Measurements from ENCODE around the gene FRRS1. TPM values are rescaled to one million over a fixed set of nuclear protein-coding genes. Genes with fewer than 3 reads are reported as not detected.

FRRS1 gene
- total RNA-seq, 4 donors from 2014 or later: 6.9 to 17.0 (median 11.9) TPM

DNA sequence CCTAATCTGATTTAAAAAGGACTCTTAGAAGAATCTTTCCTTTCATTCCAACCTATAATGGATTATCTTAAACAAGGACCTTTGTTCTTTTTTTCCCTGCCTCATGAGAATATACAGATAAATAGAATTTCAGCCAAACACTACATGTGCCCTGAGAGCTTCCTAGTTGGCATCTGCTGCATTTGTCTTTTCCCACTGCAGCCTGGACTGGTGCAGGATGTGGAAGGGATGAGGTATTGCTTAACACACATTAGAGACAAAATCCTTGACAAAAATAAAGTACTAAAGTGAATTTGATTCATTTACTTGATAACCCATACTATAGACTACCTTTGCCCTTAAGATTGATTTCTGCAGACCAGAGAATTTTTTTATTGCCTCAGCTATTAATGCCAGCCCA is 61.0 kb downstream of the FRRS1 start:
- H3K27me3 ChIP-seq: no peaks in the 10 kb centered on the region
- TF ChIP-seq POLR2A (IDR thresholded peaks at IDR 0.05): no peak
- TF ChIP-seq, protein P1, sequence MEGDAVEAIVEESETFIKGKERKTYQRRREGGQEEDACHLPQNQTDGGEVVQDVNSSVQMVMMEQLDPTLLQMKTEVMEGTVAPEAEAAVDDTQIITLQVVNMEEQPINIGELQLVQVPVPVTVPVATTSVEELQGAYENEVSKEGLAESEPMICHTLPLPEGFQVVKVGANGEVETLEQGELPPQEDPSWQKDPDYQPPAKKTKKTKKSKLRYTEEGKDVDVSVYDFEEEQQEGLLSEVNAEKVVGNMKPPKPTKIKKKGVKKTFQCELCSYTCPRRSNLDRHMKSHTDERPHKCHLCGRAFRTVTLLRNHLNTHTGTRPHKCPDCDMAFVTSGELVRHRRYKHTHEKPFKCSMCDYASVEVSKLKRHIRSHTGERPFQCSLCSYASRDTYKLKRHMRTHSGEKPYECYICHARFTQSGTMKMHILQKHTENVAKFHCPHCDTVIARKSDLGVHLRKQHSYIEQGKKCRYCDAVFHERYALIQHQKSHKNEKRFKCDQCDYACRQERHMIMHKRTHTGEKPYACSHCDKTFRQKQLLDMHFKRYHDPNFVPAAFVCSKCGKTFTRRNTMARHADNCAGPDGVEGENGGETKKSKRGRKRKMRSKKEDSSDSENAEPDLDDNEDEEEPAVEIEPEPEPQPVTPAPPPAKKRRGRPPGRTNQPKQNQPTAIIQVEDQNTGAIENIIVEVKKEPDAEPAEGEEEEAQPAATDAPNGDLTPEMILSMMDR (IDR thresholded peaks at IDR 0.05): no peak
- no peaks in the 10 kb centered on the region for H3K4me1 ChIP-seq
- peaks cover 0 to 4% (median 0%) of the 10 kb centered on the region in 3 donors for H3K36me3 ChIP-seq
- no peaks in the 10 kb centered on the region for H3K9me3 ChIP-seq
- no peak overlapping the region for H3K4me3 ChIP-seq
- no peak overlapping the region for H3K27ac ChIP-seq
- DNase-seq: no peak

- no peak for DNase-seq
- H3K27ac ChIP-seq: no peak overlapping the region
- no peaks in the 10 kb centered on the region for H3K4me1 ChIP-seq
- H3K36me3 ChIP-seq: peaks cover 0 to 4% (median 0%) of the 10 kb centered on the region in 3 donors
- no peak for TF ChIP-seq POLR2A (IDR thresholded peaks at IDR 0.05)
- H3K27me3 ChIP-seq: no peaks in the 10 kb centered on the region
- no peak overlapping the region for H3K4me3 ChIP-seq
- no peaks in the 10 kb centered on the region for H3K9me3 ChIP-seq
Measured at GRCh38 chr1:99704356-99704816, 62.0 kb downstream of the FRRS1 start.

GRCh38 chr1:99702221-99702620 is 64.2 kb downstream of the FRRS1 start:
- no peak for TF ChIP-seq POLR2A (IDR thresholded peaks at IDR 0.05)
- TF ChIP-seq, protein P1 (IDR thresholded peaks at IDR 0.05): no peak
- Histone ChIP-seq H3K4me1 (no peaks in the 10 kb centered on the region), H3K4me3 (no peak overlapping the region), H3K36me3 (no peaks in the 10 kb centered on the region), H3K9me3 (no peaks in the 10 kb centered on the region), H3K27ac (no peak overlapping the region), H3K27me3 (no peaks in the 10 kb centered on the region)
- DNase-seq: no peak

DNA sequence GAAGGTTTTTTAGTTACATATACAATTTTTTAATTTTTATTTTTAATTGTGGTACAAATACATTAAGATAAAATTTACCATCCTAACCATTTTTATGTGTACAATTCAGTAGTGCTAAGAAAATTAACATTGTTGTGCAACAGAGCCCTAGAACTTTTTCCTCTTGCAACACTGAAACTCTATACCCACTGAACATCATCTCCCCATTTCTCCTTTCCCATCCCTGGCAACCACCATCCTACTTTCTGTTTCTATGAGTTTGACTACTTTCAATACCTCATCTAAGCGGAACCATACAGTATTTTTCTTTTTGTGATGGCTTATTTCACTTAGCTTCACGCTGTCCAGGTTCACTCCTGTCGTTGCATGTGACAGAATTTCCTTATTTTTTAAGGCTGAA is 66.4 kb downstream of the FRRS1 start:
- TF ChIP-seq POLR2A (IDR thresholded peaks at IDR 0.05): no peak
- TF ChIP-seq, protein P1 (IDR thresholded peaks at IDR 0.05): no peak
- DNase-seq: no peak
- no peak overlapping the region for H3K27ac ChIP-seq
- H3K4me3 ChIP-seq: no peak overlapping the region
- H3K27me3 ChIP-seq: no peaks in the 10 kb centered on the region
- no peaks in the 10 kb centered on the region for H3K36me3 ChIP-seq
- H3K9me3 ChIP-seq: no peaks in the 10 kb centered on the region
- no peaks in the 10 kb centered on the region for H3K4me1 ChIP-seq

DNA sequence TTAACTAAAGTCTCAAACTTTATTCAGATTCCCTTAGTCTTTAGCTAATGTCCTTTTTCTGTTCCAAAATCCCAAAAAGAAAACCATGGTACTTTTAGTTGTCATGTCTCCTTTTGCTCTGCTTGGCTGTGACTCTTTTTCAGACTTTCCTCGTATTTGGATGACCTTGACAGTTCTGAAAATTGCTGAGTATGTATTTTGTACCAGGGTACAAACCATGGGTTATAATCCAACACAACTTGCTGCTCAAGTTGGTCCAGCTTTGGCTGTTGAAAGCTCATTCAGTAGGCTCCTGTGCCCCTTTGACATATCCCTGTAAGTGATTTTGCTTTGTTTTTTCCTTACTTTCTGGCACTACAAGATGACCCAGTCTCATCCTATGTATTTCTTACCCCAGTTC is 68.9 kb downstream of the FRRS1 start:
- no peaks in the 10 kb centered on the region for H3K4me1 ChIP-seq
- no peak for DNase-seq
- H3K9me3 ChIP-seq: no peaks in the 10 kb centered on the region
- H3K4me3 ChIP-seq: no peak overlapping the region
- no peaks in the 10 kb centered on the region for H3K36me3 ChIP-seq
- no peak overlapping the region for H3K27ac ChIP-seq
- no peaks in the 10 kb centered on the region for H3K27me3 ChIP-seq
- no peak for TF ChIP-seq POLR2A (IDR thresholded peaks at IDR 0.05)
- TF ChIP-seq, protein P1 (IDR thresholded peaks at IDR 0.05): no peak

DNA sequence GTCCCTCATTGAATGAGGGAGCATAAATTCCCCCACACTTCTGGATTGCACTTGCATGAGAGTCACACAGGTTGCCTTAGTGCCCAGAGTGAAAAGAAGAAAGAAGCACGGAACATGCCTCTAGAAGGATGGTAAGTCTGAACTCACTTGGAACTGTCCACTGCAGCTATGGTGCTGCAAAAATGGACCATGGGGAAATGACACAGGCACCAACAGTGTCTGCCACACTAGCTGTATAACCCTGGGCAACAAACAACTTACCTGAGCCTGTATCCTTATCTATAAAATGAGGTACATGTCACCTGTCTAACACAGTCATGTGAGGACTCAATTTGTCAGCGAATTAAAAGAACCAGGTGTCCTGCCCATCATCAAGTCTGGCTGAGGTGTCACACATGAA is 69.8 kb downstream of the FRRS1 start:
- no peak for DNase-seq
- no peaks in the 10 kb centered on the region for H3K9me3 ChIP-seq
- H3K27me3 ChIP-seq: no peaks in the 10 kb centered on the region
- H3K4me1 ChIP-seq: no peaks in the 10 kb centered on the region
- H3K27ac ChIP-seq: no peak overlapping the region
- TF ChIP-seq POLR2A (IDR thresholded peaks at IDR 0.05): no peak
- H3K36me3 ChIP-seq: no peaks in the 10 kb centered on the region
- no peak overlapping the region for H3K4me3 ChIP-seq

DNA sequence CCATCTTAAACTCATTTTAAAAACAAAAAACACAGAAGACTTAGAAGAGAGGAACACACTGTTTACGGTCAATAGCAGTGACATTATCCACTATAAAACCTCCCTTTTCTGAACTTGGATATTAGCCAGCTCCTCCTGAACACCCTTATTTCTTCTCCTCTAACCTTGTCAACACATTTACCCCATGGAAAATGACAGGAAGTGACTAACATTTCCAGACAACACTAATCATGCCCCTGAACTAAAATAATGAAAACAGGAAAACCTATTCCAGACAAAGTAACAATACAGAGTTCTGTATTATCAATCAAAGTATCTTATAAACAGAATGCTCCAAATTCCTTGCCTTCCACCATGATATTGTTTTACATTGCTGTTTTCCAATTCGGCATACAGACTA is 75.3 kb downstream of the FRRS1 start:
- Histone ChIP-seq H3K9me3 (no peaks in the 10 kb centered on the region), H3K4me1 (no peaks in the 10 kb centered on the region), H3K27me3 (no peaks in the 10 kb centered on the region), H3K27ac (no peak overlapping the region), H3K4me3 (no peak overlapping the region), H3K36me3 (no peaks in the 10 kb centered on the region)
- no peak for TF ChIP-seq POLR2A (IDR thresholded peaks at IDR 0.05)
- TF ChIP-seq, protein P1 (IDR thresholded peaks at IDR 0.05): no peak
- no peak for DNase-seq

Measured in Peyer's patch (tissue), 4 donors.